Measurements from ENCODE around the gene GAA. TPM values are rescaled to one million over a fixed set of nuclear protein-coding genes. Genes with fewer than 3 reads are reported as not detected.

GAA gene
- total and polyA plus RNA-seq, 11 donors, result 27.5 to 109 (median 46.0) TPM

DNA sequence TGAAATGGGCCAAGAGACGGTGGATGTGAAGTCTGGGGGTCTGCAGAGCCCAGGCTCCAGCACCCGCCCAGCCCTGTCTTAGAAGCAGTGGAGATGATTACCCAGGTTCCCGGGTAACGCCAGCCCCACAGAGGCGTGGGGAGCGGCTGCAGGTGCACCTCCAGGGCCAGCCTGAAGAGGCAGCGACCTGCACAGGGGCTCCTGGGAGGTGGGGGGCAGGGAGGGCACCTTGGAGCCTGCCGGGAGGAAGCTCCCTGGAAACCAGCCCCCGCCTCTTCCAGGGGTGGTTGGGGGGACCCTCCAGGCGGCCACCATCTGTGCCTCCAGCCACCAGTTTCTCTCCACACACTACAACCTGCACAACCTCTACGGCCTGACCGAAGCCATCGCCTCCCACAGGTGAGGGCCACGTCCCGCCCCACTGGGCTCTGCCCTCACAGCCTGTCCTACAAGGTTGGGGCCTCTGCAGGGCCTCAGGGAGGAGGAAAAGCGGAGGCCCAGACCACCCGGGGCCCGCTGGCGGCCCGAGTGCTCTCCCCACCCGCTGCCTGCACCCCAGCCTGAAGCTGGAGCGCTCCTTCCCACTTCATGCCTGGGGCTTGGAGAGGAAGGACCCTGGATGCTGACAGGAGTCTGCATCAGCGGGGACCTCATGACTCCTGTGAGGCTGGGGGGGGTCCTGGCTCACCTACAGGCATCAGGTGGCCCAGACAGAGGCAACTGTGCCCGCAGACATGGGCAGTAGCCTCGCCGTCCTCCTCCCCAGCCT, 10.5 kb downstream of the GAA start:
- peaks cover 0 to 41% (median 2%) of the 10 kb centered on the region in 9 donors for H3K36me3 ChIP-seq
- H3K4me1 ChIP-seq, result no peaks in the 10 kb centered on the region
- DNase-seq (no peak), ATAC-seq (no peak)
- H3K27ac ChIP-seq, result no peak overlapping the region
- no peaks in the 10 kb centered on the region for H3K27me3 ChIP-seq
- peaks cover 0 to 10% (median 0%) of the 10 kb centered on the region in 12 donors for H3K9me3 ChIP-seq
- 88 to 92% (median 90%) methylated on average over 11 to 26 of the region's 26 CpGs for WGBS, 4 donors
- H3K4me3 ChIP-seq, result no peak overlapping the region
- TF ChIP-seq POLR2A (IDR thresholded peaks at IDR 0.05), result no peak
- TF ChIP-seq, protein P1, sequence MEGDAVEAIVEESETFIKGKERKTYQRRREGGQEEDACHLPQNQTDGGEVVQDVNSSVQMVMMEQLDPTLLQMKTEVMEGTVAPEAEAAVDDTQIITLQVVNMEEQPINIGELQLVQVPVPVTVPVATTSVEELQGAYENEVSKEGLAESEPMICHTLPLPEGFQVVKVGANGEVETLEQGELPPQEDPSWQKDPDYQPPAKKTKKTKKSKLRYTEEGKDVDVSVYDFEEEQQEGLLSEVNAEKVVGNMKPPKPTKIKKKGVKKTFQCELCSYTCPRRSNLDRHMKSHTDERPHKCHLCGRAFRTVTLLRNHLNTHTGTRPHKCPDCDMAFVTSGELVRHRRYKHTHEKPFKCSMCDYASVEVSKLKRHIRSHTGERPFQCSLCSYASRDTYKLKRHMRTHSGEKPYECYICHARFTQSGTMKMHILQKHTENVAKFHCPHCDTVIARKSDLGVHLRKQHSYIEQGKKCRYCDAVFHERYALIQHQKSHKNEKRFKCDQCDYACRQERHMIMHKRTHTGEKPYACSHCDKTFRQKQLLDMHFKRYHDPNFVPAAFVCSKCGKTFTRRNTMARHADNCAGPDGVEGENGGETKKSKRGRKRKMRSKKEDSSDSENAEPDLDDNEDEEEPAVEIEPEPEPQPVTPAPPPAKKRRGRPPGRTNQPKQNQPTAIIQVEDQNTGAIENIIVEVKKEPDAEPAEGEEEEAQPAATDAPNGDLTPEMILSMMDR (IDR thresholded peaks at IDR 0.05), result no peak
- intact Hi-C loops (cut with DNase I), result no loop called here

DNA sequence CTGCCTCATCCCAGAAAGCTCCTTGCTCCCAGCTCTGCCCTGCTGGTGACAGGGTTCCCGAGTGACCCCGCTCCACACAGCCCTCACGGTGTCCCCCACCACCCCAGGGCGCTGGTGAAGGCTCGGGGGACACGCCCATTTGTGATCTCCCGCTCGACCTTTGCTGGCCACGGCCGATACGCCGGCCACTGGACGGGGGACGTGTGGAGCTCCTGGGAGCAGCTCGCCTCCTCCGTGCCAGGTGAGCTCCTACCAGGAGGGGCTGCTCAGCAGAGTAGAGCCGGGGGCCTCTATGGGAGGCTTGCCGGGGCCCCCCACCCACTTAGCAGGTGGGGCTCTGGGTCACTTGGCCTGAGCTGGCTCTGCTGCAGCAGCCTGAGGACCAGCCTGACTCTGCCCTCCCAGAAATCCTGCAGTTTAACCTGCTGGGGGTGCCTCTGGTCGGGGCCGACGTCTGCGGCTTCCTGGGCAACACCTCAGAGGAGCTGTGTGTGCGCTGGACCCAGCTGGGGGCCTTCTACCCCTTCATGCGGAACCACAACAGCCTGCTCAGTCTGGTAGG, 11.2 kb downstream of the GAA start:
- no peak for DNase-seq
- peaks cover 0 to 41% (median 2%) of the 10 kb centered on the region in 9 donors for H3K36me3 ChIP-seq
- no peaks in the 10 kb centered on the region for H3K27me3 ChIP-seq
- H3K27ac ChIP-seq, result no peak overlapping the region
- no peak overlapping the region for H3K4me3 ChIP-seq
- H3K4me1 ChIP-seq, result no peaks in the 10 kb centered on the region
- intact Hi-C loops (cut with DNase I), result no loop called here
- H3K9me3 ChIP-seq, result peaks cover 0 to 10% (median 0%) of the 10 kb centered on the region in 12 donors
- no peak for ATAC-seq
- 91 to 95% (median 93%) methylated on average over 16 to 24 of the region's 24 CpGs for WGBS, 4 donors
- TF ChIP-seq, protein P1 (IDR thresholded peaks at IDR 0.05), result no peak
- no peak for TF ChIP-seq POLR2A (IDR thresholded peaks at IDR 0.05)

DNA sequence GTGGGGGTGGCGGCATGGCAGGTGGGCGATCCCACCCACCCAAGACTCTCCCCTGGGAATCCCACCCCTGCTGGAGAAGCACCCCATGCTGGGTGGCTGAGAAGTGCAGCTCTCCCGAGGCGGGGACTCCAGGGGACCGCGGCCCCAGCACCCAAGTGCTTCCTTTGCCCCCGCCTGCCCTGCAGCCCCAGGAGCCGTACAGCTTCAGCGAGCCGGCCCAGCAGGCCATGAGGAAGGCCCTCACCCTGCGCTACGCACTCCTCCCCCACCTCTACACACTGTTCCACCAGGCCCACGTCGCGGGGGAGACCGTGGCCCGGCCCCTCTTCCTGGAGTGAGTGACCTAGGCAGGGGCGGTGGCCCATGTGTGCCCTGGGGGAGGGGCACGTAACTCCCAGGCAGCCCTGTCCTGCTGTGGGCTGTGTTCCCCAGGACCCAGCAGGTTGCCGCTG, 11.7 kb downstream of the GAA start:
- intact Hi-C loops (cut with DNase I), result no loop called here
- no peak overlapping the region for H3K4me3 ChIP-seq
- no peaks in the 10 kb centered on the region for H3K4me1 ChIP-seq
- ATAC-seq, result no peak
- DNase-seq, result no peak
- peaks cover 0 to 36% (median 2%) of the 10 kb centered on the region in 9 donors for H3K36me3 ChIP-seq
- H3K27ac ChIP-seq, result no peak overlapping the region
- 89 to 91% (median 91%) methylated on average over 8 to 20 of the region's 20 CpGs for WGBS, 4 donors
- peaks cover 0 to 10% (median 0%) of the 10 kb centered on the region in 12 donors for H3K9me3 ChIP-seq
- no peak for TF ChIP-seq POLR2A (IDR thresholded peaks at IDR 0.05)
- TF ChIP-seq, protein P1 (IDR thresholded peaks at IDR 0.05), result no peak
- H3K27me3 ChIP-seq, result no peaks in the 10 kb centered on the region

DNA sequence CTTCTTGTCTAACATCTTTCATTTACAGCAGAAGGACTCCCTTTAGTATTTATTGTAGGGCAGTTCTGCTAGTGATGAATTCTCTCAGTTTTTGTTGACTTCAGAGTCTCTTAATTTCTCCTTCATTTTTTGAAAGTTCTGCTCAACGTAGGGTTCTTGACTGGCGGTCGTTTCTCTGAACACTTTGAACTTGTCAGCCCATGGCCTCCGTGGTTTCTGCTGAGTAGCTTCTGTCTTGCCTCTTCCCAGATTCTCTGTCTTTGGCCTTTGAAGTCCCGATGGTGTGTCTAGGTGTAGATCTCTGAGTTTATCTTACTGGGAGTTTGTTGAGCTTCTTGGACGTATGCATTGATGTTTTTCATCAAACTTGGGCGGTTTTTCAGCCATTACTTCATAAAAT, 13.4 kb downstream of the GAA start:
- Histone ChIP-seq H3K36me3 (peaks cover 0 to 39% (median 2%) of the 10 kb centered on the region in 9 donors), H3K27ac (no peak overlapping the region), H3K9me3 (peaks cover 0 to 10% (median 0%) of the 10 kb centered on the region in 12 donors), H3K4me1 (no peaks in the 10 kb centered on the region), H3K4me3 (no peak overlapping the region), H3K27me3 (no peaks in the 10 kb centered on the region)
- DNase-seq (no peak), ATAC-seq (no peak)
- TF ChIP-seq POLR2A (IDR thresholded peaks at IDR 0.05), result no peak
- TF ChIP-seq, protein P1 (IDR thresholded peaks at IDR 0.05), result no peak
- 78 to 96% (median 91%) methylated on average over 7 of the region's 7 CpGs for WGBS, 4 donors
- intact Hi-C loops (cut with DNase I), result no loop called here
